DMS153 (cell line): ENCODE data around the gene C12orf57.

Experiments
- DNase-seq: peaks from one replicate; lab custom pipeline; 2025; lab: John Stamatoyannopoulos, UW

Gene C12orf57

DNA sequence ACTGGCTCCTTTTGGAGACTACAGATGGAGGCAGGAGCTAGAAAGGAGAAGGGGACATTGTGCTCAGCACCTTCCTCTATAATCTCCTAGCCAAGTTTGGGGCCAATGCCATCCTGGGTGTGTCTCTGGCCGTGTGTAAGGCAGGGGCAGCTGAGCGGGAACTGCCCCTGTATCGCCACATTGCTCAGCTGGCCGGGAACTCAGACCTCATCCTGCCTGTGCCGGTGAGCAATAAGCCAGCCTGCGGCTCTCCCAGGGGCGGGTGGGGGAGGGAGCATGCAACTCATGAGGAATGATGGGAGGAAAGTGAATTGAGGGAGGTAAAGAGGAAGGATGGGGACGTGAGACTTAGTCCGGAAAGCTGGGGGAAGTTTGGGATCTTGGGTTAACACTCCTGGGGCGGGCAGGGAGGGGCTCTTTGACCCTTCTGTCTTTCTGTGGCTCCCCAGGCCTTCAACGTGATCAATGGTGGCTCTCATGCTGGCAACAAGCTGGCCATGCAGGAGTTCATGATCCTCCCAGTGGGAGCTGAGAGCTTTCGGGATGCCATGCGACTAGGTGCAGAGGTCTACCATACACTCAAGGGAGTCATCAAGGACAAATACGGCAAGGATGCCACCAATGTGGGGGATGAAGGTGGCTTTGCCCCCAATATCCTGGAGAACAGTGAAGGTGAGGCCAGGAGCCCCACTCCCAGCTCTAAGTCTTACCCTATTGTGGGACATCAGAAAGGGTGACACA lies 26.2 kb upstream of the C12orf57 start:
- no peak for DNase-seq

GRCh38 chr12:6919588-6919987 lies 24.2 kb upstream of the C12orf57 start:
- no peak for DNase-seq

- no peak for DNase-seq
These were observed 22.3 kb upstream of the C12orf57 start for GRCh38 chr12:6921539-6921938.

DNA sequence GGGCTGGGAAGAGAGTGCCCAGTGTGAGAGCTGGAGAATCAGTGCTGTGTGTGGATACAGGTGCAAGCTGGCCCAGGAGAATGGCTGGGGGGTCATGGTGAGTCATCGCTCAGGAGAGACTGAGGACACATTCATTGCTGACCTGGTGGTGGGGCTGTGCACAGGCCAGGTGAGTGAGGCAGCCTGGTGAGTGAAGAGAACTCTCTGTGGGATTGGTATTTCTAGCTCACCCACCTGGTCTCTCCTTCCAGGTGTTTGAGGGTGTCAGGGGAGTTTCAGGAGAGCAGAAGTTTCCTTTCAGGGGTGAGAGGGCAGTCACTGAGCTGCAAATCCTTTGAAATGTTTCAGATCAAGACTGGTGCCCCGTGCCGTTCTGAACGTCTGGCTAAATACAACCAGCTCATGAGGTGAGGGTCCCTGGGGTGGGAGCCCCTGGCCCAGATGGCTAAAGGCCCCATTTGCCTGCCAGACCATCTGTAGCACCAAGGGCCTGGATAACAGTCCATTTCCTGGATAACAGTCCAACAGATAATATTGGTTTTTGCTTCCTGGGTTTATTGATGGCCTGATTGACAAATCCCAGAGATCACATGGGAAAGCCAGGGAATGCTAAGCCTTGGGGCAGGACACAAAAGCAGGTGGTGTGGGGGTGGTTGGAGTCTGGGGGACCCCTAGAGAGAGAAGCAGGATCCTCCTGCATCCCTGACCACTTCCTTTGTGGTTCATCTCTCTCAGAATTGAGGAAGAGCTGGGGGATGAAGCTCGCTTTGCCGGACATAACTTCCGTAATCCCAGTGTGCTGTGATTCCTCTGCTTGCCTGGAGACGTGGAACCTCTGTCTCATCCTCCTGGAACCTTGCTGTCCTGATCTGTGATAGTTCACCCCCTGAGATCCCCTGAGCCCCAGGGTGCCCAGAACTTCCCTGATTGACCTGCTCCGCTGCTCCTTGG lies 21.6 kb upstream of the C12orf57 start:
- no peak for DNase-seq

DNA sequence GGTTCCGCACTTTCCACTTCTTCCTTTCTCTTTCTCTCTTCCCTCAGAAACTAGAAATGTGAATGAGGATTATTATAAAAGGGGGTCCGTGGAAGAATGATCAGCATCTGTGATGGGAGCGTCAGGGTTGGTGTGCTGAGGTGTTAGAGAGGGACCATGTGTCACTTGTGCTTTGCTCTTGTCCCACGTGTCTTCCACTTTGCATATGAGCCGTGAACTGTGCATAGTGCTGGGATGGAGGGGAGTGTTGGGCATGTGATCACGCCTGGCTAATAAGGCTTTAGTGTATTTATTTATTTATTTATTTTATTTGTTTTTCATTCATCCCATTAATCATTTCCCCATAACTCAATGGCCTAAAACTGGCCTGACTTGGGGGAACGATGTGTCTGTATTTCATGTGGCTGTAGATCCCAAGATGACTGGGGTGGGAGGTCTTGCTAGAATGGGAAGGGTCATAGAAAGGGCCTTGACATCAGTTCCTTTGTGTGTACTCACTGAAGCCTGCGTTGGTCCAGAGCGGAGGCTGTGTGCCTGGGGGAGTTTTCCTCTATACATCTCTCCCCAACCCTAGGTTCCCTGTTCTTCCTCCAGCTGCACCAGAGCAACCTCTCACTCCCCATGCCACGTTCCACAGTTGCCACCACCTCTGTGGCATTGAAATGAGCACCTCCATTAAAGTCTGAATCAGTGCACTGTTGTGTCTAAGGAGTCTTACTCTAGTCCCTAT lies 20.7 kb upstream of the C12orf57 start:
- DNase-seq, result no peak

GRCh38 chr12:6923851-6924250 lies 20.0 kb upstream of the C12orf57 start:
- no peak for DNase-seq

DNA sequence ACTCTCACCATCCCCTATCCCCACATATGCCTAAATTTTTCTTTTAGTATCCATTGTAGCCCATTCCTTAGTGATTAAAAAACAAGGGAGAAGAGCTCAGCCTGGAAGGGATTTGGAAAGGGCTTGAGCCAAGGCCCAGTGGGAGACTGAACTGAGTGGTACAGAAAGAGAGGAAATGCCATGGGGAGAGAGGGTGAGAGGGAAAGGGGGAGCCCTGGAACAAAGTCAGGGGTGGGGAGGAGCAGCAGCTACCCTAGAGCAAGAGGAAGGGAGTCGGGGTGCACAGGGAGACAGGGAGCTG lies 18.6 kb upstream of the C12orf57 start:
- no peak for DNase-seq

- no peak for DNase-seq
These were observed 18.1 kb upstream of the C12orf57 start for GRCh38 chr12:6925540-6926279.

GRCh38 chr12:6927379-6928021 lies 16.3 kb upstream of the C12orf57 start, which contains the start of gene ATN1:
ATN1 (plus strand) TSS chr12:6927959; CDS start chr12:6934002, 6,043 bp downstream.
- peak; percentile 19 for DNase-seq

DNA sequence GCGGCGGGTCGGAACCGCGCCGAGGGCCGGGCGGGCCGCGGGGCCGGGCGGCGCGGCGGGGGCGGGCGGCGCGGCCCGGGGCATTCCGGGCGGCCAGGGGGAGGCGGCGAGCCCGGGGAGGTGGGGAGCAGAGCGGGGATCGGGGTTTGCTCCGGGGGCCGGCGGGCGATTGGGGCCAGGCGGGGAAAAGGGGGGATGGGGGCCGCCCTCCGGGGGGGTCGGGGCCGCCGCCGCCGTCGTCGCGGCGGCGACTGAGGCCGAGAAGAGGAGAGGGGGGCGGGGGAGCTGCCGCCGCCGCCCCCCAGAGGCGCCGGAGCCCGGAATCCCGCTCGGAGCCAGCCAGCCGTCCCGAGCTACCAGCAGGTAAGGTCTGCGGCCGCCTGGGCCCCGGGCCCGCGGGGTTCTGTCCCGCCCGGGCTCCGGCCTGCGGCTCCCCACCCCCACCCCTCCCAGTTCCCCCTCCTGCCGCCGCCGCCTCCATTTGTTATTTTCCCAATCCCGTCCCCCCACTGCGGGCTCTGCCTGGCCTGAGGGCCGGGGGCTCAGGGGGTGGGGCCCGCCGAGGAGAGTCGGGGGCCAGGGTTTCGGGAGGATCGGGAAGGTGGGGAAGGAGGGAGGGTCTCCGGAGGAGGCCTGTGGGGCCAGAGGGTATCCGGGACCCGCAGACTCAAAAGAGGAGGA lies 15.7 kb upstream of the C12orf57 start:
- no peak for DNase-seq

GRCh38 chr12:6928703-6929407 lies 15.0 kb upstream of the C12orf57 start:
- no peak for DNase-seq

- no peak for DNase-seq
These were observed 14.1 kb upstream of the C12orf57 start for GRCh38 chr12:6929466-6930452.

DNA sequence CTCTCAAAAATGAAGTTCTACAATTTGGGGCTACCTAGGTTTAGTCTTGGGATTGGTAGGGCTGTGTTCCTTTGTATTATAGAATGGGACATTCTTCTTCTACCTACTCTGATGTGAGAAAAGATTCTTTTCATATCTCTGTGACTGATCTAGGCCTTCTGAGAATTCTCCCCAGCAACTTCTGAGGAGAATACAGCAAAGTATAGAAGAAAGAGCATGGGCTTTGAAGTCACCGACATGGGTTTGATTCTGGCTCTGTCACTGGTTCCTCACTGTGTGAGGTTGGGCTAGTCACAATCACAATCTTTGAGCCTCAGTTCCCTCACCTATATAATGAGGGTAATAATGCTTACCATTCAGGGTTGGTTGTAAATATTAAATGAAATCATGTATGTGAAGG lies 11.1 kb upstream of the C12orf57 start:
- DNase-seq, result no peak

GRCh38 chr12:6934110-6934509 lies 9.7 kb upstream of the C12orf57 start:
- no peak for DNase-seq

- no peak for DNase-seq
These were observed 8.2 kb upstream of the C12orf57 start for GRCh38 chr12:6935371-6936193.

DNA sequence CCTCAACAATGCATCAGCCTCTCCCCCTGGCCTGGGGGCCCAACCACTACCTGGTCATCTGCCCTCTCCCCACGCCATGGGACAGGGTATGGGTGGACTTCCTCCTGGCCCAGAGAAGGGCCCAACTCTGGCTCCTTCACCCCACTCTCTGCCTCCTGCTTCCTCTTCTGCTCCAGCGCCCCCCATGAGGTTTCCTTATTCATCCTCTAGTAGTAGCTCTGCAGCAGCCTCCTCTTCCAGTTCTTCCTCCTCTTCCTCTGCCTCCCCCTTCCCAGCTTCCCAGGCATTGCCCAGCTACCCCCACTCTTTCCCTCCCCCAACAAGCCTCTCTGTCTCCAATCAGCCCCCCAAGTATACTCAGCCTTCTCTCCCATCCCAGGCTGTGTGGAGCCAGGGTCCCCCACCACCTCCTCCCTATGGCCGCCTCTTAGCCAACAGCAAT lies 7.6 kb upstream of the C12orf57 start:
- DNase-seq, result no peak

- DNase-seq, result no peak
These were observed 7.0 kb upstream of the C12orf57 start for GRCh38 chr12:6936636-6937480.
